SHP77 (cell line): Measurements from ENCODE around the gene SUN2.

Source experiments
- DNase-seq, 2 experiments: peaks; one replicate each; lab custom pipeline; 2025; lab: John Stamatoyannopoulos, UW

SUN2 gene

DNA sequence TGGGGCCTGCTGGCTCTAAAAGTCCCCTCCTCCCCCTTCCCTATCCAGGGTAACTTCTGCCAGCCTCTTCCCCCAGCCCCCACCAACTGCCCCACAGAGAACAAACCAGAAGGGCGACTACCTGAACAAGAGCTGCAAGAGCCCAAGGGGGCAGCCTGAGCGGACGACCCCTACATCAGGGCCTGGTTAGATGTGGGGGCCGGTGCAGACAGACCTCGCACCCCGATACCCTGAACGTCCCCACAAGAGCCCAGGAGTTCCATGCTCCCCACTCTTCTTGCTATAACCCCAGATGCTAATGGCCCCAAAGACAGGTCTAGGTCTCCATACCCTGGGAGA is 20.7 kb downstream of the SUN2 start:
- DNase-seq, result no peak

DNA sequence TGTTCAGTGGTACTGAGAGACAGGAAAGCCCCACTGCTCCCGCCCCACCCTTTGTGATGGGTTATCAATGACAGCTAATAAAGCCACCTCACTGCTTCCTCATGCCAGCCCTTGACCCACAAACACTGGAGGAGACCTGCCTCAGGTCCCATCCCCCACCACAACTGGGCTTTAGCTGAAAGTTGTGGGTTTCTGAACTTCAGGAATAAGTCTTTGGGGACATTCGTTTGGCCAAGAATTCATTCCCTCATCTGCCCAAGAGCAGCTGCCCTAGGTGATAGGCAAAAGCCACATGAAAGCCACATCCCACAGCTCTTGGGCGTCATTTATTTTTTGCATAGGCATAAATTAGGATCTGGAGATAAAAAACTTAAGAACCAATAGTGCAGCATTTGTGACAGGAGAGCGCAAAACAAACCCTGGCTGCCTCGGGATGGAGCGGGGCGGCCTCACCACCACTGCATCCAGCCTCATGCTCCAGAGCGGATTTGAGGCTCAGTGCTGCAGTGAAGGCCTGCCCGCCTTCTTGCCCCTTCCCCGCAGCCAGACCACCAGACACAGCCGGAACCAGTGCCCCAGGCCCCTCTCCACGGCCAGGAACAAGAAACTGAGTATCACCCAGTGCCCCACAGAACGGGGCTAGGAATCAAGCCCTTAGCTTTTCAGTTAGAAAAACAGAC is 21.2 kb downstream of the SUN2 start:
- DNase-seq, result no peak

DNA sequence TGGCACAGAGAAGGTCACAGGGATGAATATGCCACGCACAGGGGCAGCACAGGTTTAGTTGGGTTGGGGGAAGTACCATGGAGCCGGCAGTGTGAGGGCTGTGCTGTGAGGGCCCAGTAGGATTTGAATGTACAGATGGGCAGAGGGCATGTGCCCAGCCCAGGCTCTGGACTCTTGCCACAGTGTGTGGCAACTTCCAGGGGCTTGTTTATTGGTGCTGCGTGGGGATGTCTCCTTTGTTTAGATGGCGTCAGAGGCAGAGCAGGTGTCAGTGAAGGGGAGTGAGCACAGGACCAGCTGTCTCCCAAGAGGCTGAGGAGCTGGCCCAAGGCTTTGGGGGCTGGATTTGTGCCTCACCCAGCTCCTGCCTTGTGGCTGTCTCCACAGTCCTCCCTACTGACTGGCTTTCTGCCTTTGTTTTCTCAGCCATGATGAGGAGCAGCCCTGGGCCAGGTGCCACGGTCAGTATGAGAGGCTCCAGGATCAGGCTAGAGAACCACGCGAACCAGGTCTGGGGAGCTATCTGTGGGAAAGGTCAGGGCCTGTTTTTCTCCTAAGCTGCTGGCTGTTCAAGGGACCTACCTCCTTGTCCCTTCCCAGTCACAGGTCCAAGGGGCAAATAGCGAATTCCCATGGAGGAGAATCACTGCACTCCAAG is 21.9 kb downstream of the SUN2 start:
- peak; percentile 90 to 91 for DNase-seq

DNA sequence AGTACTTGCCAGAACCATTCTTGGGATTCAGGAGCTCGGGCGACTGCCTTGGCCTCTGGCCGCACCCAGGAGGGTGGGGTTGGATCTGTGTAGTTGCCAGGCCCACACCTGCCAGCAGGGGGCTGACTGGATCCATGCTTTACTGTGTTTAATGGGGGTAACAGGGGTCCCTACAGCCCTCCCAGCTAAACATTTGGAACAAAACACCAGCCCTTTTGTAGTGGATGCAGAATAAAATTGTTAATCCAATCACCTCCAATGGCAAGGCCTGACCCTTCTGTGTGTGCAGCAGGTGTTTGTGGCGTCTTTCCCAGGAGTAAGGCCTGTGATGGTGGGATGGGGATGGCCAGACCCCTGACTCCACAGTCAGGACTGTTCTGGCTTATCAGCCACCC is 22.5 kb downstream of the SUN2 start:
- DNase-seq, result peak in 1 of 2 experiments; percentile 44

DNA sequence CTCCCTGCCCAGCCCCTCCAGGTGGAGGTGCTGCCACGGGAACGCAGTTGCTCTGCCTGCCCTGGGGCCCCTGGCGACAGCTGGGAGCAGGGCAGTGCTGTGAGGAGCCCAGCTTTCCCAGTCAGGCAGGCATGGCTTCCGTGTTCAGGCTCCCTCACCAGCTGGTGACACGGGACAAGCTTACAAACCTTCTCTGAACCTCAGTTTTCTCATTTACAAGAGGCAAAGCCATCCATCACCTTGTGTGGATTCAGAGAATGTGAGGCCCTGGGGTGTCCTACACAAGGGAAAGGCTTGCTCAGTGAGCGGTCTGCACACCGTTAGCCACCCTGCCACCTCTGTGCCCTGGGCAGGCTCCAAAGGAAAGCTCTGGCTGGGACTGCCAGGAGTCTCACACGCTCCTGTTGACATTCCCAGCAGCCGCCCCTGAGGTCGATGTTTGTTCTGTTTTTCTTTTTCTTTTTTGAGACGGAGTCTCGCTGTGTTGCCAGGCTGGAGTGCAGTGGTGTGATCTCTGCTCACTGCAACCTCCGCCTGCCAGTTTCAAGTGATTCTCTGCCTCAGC is 23.5 kb downstream of the SUN2 start:
- peak in 1 of 2 experiments; percentile 25 for DNase-seq

DNA sequence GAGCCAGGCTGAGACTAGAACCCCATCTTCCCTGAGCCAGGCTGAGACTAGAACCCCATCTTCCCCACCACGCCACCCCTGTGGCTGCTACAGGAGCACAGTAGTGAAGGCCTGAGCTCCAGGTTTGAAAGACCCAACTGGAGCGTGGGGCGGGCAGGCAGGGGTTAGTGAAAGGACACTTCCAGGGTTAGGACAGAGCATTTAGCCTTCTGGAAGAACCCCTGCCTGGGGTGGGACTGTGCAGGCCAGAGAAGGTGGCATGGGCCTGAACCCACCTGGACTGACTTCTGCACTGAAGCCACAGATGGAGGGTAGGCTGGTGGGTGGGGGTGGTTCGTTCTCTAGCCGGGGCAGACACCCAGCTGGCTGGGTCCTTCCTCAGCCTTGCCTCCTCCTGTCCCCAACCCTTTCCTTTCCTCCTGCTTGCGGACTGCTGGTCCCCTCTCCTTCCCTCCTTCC is 24.1 kb downstream of the SUN2 start:
- DNase-seq, result no peak

DNA sequence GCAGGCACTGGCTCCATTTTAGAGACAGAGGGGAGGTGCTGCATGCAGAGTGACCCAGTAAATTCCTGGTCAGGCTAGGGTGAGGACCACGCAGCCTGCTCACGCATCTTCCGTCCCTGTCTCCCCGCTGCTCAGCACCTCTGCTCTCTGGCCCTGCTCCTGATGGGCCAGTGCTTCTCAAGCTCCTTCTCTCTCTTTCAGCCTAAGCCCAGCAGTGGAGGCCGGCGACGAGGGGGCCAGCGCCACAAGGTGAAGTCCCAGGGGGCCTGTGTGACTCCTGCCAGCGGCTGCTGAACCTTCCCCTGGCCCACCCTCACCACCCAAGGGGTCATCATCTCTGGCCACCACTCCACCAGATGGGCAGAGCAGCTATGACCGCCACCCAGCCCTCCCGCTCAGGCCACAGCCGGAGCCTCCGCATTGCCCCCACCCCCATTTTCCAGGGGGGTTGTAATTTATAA is 25.4 kb downstream of the SUN2 start:
- no peak for DNase-seq

DNA sequence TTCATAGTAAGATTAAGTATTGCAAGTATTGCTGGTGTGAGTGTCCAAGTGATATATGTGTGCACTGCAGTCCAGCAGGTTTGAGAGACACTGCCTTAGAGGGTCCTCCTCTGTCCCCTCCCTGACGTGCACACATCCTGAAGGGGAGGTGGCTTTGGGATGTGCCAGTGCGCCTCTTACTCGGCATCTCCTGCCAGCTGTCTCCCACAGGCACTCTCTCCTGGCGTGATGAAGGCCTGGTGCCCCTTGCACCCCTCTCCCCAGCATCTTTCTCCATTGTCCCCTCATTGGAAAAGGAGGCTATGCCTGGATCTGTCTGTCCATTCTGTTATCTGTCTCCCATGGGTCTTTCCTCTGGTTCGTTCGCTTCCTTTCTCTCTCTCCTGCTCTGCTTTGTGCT is 25.9 kb downstream of the SUN2 start:
- DNase-seq, result no peak

DNA sequence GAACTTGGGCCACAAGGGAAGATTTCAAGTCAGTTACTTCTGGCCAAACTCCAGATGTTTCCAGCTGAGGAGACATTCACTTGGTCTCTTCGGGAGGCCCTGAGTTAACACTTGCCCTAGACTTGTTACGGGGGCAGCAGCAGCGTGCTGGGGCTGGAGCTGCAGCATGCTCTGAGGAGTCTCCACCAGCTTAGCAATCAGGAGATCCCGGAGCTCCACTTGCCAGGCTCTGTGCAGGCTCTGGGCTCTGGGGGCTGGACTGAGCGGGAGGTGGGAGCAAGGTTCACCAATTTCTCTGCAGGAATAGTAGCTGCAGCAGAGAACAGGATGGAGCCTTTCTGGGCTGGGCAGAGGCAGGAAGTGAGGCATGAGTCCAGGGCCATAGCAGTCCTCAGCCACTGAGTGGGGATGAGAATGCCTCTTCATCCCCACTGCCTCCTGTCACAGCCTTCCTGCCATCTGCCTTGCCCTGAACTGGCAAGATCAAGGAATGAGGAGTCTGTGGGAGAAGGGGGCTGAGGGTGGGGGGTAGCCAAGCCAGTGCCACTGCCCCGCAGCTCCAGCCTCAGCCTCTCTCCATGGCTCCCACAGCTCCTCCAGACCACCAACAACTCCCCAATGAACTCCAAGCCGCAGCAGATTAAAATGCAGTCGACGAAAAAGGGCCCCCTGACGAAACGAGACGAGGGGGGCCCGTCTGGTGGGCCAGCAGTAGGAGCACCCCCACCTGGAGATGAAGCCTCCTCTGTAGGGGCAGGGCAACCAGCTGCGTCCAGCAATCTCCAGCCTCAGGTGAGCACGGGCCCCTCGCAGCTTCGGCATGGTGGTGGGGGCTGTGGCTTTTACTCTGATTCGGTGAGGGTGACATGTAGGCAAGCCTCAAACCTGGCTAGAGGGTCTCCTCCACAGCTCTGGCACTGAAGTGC is 26.7 kb downstream of the SUN2 start:
- no peak for DNase-seq

DNA sequence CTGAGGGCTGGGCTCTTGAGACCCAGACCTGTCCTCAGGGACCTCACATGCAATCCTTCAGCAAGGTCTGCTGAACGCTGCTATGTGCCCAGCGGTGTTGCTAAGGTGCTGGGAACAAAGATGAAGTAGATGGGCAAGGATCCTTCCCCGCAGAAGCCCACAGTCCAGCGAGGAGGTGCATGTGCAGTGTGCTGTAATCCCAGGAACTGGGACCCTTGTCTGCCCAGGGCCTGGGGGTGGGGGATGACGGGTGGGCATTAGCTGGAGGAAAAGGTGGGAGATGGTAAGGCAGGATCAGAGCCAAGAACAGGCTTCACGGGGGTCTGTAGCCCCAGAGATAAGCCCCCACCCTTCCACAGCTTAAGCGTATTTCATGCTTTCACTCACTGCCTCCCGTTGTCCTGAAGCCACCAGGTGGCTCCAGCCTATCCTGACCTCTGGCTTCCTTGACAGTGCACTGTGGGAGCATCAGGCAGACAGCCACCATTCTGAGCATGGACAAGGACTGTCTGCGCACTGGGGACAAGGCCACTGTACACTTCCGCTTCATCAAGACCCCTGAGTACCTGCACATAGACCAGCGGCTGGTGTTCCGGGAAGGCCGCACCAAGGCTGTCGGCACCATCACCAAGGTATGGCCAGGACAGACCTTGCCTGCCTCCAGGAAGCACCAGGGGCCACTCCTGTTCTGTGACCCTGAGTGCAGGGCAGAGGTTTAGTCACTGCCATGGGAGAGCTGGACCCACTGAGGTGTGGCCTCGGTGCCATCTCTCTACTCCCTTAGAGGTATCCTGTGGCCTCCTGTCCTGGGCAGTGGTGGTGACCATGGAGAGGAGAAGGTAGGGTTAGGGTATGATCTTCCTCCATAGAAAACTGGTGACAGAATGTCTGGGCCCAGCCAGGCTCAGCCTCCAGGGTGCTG is 28.0 kb downstream of the SUN2 start:
- no peak for DNase-seq

DNA sequence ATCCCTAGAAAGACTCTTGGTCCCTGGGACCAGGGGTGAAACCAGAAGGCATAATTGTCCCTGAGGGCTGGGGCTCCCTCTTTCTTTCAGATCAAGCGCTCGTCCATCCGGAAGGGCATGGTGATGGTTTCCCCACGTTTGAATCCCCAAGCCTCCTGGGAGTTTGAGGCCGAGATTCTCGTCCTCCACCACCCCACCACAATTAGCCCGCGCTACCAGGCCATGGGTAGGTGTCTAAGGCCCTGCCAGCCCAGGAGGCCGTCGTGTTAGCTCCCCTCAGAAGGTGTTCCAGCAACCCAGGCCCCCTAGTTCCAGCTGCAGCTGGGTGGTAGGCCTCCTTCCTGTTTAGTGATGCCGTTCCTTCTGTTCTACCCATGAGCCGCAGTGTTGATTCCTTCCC is 28.7 kb downstream of the SUN2 start:
- no peak for DNase-seq

DNA sequence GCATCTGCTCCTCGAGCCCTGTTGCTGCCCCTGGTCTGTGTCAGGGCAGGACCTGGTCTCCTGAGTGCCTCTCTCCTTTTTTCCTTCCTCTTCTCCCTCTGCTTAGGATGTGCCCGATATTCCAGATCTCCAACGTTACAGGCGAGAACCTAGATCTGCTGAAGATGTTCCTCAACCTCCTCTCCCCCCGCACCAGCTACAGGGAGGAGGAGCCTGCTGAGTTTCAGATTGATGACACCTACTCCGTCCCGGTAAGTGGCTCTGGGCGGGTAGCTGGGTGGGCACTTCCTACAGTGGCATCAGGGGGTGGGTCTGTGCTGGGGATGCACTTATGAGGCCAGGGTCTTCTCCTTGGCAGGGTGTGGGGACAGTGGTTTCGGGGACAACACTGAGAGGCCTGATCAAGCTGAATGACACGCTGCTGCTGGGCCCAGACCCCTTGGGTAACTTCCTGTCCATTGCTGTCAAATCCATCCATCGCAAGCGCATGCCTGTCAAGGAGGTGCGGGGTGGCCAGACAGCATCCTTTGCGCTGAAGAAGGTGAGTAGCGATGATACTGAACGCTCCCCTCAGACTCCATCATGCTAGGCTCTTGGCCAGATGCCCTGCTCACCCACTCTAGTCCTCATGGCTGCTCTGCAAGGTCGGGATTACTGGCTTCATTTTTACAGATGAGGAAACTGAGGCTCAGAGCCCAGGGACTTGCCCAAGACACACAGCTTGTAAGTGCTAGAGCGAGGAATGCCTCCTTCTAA is 29.7 kb downstream of the SUN2 start:
- DNase-seq, result no peak

DNA sequence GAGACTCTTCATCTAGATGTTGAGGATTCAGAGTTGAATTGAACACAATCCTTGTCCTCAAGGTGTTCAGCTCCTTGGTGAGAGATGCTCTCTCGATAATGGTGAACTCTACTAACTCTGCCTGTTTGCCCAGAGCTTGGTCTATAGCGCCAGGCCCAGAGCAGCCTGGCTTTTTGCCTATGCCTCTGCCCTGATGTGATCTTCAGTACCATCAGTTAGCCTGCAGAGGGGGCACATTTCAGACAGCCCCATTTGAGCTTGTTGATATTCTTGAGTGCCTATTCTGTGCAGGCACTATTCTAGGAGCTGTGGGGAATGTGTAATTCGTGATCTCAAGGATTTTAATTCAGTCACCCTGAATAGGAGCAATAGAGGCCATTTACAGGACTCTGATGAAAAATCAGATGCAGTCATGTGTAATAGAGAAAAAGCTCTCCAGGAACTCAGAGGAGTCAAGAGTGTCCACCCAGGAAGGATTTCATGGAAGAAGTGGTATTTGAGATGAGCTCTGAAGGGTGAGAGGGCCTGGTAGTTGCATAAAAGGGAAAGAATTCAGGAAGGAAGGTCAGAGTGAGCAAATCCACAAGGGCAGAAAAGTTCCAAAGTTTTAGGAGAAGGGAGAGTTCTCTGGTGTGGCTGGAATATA is 30.7 kb downstream of the SUN2 start:
- peak in 1 of 2 experiments; percentile 61 for DNase-seq

DNA sequence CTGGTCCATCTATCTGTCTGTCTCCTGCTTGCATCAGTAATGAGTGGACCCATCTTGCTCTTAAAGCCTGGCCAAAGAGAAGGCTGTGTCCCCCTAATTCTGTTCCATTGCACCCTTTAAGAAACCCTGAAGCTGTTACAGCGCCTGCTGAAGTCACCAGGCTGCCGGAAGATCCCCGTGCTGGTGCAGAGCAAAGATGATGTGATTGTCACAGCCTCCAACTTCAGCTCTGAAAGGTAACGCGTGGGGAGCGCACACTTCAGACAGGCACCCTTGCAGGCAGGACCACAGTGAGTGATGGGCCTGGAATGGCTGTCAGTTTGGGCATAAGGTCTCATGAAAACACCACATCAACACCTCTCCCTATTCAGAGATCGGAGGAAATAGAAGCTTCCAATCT is 31.6 kb downstream of the SUN2 start:
- no peak for DNase-seq

DNA sequence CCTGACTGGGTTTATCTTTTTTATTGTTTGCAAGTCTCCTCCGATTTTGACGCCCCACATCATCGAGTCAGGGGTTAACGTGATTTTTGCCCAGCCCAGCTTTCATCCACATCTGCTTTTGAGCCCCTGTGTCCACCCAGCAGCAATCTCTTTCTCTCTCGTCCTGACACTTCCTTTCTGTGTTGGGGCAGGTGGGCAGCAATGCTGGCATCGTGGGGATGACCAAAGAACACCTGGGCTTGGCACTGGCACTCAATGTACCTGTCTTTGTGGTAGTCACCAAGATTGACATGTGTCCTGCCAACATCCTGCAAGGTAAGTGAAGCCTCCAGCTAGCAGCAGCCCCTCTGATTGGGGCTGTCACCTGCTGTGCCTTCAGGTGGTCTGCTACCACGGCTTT is 34.2 kb downstream of the SUN2 start:
- no peak for DNase-seq

DNA sequence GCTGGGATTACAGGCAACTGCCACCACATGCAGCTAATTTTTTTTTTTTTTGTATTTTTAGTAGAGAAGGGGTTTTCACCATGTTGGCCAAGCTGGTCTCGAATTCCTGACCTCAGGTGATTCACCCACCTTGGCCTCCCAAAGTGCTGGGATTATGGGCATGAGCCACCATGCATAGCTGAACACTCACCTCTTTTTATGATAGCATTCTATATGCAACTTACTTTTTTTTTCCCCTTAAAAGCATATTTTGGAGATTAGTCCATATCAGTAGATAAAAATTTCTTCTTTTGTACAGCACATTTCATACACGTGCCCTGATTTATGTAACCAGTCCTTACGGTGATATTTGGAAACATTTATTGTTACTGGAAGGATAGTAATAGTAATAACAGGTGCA is 35.4 kb downstream of the SUN2 start:
- DNase-seq, result no peak

DNA sequence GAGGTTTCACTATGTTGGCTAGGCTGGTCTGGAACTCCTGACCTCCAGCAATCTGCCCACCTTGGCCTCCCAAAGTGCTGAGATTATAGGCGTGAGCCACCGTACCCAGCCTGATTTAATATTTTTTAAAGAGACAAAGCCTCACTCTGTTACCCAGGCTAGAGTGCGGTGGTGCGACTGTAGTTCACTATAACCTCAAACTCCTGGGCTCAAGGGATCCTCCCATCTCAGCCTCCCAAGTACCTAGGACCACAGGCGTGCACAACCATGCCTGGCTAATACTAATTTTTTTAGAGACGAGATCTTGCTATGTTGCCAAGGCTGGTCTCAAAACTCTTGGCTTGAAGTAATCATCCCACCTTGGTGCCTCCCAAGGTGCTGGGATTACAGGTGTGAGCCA is 36.6 kb downstream of the SUN2 start:
- DNase-seq, result no peak

DNA sequence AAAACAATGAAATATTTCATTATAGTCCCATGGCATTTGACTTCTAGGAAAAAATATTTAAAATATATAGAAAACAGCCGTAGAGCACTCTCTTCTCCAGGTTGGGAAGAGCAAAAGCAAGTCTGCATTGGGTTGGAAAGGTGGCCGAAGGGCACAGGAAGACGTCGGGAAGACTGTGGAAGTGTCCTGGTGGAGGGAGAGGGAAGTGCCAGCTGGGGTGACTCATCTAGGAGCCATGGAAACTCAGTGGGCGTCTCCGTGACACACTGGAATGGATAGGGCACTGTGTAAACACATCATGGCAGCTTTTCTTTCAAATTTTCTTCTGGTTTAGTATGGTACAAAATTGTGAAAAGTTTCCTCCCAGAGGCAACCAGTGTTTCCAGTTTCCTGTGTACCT is 37.4 kb downstream of the SUN2 start:
- DNase-seq, result peak in 1 of 2 experiments; percentile 47

DNA sequence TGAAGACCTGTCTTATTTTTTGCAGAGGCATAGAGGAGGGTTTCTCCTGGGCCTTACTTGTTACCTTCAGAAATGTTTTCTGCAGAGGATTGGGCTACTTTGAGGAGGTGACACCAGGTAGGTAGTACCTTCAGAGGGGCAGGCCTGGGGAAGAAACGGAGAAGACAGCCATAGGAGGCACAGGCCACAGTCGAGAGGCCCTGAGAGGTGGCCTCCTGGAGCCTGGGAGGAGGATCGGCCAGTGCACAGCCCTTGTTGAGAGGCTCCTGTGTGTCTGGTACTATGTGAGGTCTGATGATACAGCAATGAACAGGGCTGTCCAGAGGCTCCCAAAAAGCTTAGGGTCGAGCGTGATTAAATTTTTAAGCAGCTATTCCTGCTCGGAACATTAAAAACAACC is 38.6 kb downstream of the SUN2 start:
- no peak for DNase-seq

DNA sequence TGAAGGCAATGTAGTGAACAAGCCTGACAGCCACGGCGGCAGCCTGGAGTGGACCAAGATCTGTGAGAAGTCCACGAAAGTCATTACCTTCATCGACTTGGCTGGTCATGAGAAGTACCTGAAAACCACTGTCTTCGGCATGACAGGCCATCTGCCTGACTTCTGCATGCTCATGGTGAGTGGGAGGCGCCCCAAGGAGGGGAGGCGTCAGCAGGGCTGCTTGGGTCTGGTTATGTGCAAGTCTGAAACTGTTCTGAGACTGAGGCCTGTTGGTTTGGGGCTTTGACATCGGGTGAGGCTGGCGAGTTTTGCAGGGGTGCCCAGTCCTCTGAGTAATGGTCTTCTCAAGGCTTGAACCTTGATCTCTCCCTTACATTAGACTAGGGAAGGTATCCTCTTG is 39.0 kb downstream of the SUN2 start:
- DNase-seq, result no peak
